ENCODE measurements around the gene NCDN. TPM values are rescaled to one million over a fixed set of nuclear protein-coding genes. Genes with fewer than 3 reads are reported as not detected.
A peak's percentile ranks its signal among the peaks of the same experiment; 100 is the strongest.

NCDN gene
- total RNA-seq (10 to 100 TPM; 25.0 to 25.6 TPM), polyA plus RNA-seq (10 to 100 TPM; 11.7 to 18.1 (median 16.6) TPM), total RNA-seq (17.7 to 52.4 (median 28.0) reads per million in 6 experiments)

GRCh38 chr1:35557611-35558373, at the start of gene NCDN:
Gene NCDN (plus strand): TSS chr1:35557799. CDS start chr1:35558191, 392 bp downstream.
- ATAC-seq (peak; percentile 89 to 91), DNase-seq (peak; percentile 89 to 97 (median 94))
- peak within 1 kb of the TSS; percentile 91 to 99 (median 96) for H3K4me3 Mint-ChIP-seq
- H3K27me3 Mint-ChIP-seq = no peaks in the 10 kb centered on the region
- H3K27ac Mint-ChIP-seq = peak within 1 kb of the TSS; percentile 89 to 99 (median 97)
- POLR2A ChIA-PET = interaction anchor here (0.6 to 3.6 kb wide), 17 partner anchors 8 to 478 kb away, joined by 3 to 22 read pairs (median 4); partner anchors contain the start of genes CLSPN, SFPQ and ZMYM1
- H3K4me1 Mint-ChIP-seq = peaks cover 35 to 62% (median 56%) of the 10 kb centered on the region in 4 donors
- H3K9me3 Mint-ChIP-seq = no peaks in the 10 kb centered on the region
- peaks cover 0 to 18% (median 6%) of the 10 kb centered on the region in 3 donors for H3K36me3 Mint-ChIP-seq

- peaks cover 31 to 63% (median 60%) of the 10 kb centered on the region in 4 donors for H3K4me1 Mint-ChIP-seq
- no peaks in the 10 kb centered on the region for H3K9me3 Mint-ChIP-seq
- no peak for ATAC-seq
- no peak for DNase-seq
- H3K27ac Mint-ChIP-seq = peak overlapping the region in 7 of 10 donors; percentile 29 to 96 (median 91)
- H3K27me3 Mint-ChIP-seq = no peaks in the 10 kb centered on the region
- H3K4me3 Mint-ChIP-seq = peak overlapping the region in 6 of 10 donors; percentile 5 to 78 (median 30)
- POLR2A ChIA-PET = no interaction called here
- H3K36me3 Mint-ChIP-seq = peaks cover 0 to 7% (median 5%) of the 10 kb centered on the region in 3 donors
Measured at GRCh38 chr1:35507947-35508346, 49.7 kb upstream of the NCDN start.

- DNase-seq = no peak
- POLR2A ChIA-PET = no interaction called here
- H3K27ac Mint-ChIP-seq = peak overlapping the region in 7 of 10 donors; percentile 28 to 92 (median 63)
- H3K36me3 Mint-ChIP-seq = peaks cover under 1 to 8% (median 5%) of the 10 kb centered on the region in 3 donors
- no peak for ATAC-seq
- peaks cover 33 to 67% (median 63%) of the 10 kb centered on the region in 4 donors for H3K4me1 Mint-ChIP-seq
- peaks cover 0 to 3% (median 2%) of the 10 kb centered on the region in 9 donors for H3K9me3 Mint-ChIP-seq
- H3K4me3 Mint-ChIP-seq = no peak overlapping the region
- no peaks in the 10 kb centered on the region for H3K27me3 Mint-ChIP-seq
Measured at GRCh38 chr1:35509558-35509957, 48.0 kb upstream of the NCDN start.

GRCh38 chr1:35511305-35511704, 46.3 kb upstream of the NCDN start:
- Mint-ChIP-seq H3K27ac (no peak overlapping the region), H3K4me1 (peaks cover 35 to 60% (median 51%) of the 10 kb centered on the region in 4 donors), H3K36me3 (peaks cover 15 to 20% (median 17%) of the 10 kb centered on the region in 3 donors), H3K9me3 (peaks cover 4 to 20% (median 14%) of the 10 kb centered on the region in 9 donors), H3K4me3 (no peak overlapping the region), H3K27me3 (no peaks in the 10 kb centered on the region)
- no peak for ATAC-seq
- no peak for DNase-seq
- POLR2A ChIA-PET = interaction anchor here (0.5 kb wide), 1 partner anchor 26 kb away, joined by 3 read pairs; no protein-coding TSS in a partner anchor

- Mint-ChIP-seq H3K27ac (no peak overlapping the region), H3K27me3 (no peaks in the 10 kb centered on the region), H3K4me3 (no peak overlapping the region), H3K4me1 (peaks cover 23 to 37% (median 33%) of the 10 kb centered on the region in 4 donors), H3K36me3 (peaks cover 25 to 33% (median 27%) of the 10 kb centered on the region in 3 donors), H3K9me3 (peaks cover 4 to 40% (median 24%) of the 10 kb centered on the region in 9 donors)
- ATAC-seq = no peak
- POLR2A ChIA-PET = no interaction called here
- DNase-seq = no peak
Measured at GRCh38 chr1:35518183-35518582, 39.4 kb upstream of the NCDN start.

GRCh38 chr1:35519432-35519831, 38.2 kb upstream of the NCDN start:
- Mint-ChIP-seq H3K27ac (peak overlapping the region in 8 of 10 donors; percentile 34 to 84 (median 59)), H3K27me3 (no peaks in the 10 kb centered on the region), H3K4me3 (peak overlapping the region in 1 of 10 donors; percentile 14)

GRCh38 chr1:35524106-35524505, 33.5 kb upstream of the NCDN start:
- Mint-ChIP-seq H3K9me3 (peaks cover 0 to 21% (median 0%) of the 10 kb centered on the region in 9 donors), H3K27ac (no peak overlapping the region), H3K4me1 (peaks cover 9 to 20% (median 12%) of the 10 kb centered on the region in 4 donors), H3K4me3 (no peak overlapping the region), H3K27me3 (no peaks in the 10 kb centered on the region), H3K36me3 (peaks cover 3 to 23% (median 9%) of the 10 kb centered on the region in 3 donors)
- ATAC-seq (no peak), DNase-seq (no peak)
- POLR2A ChIA-PET = no interaction called here

More at GRCh38 chr1:35519432-35519831, 38.2 kb upstream of the NCDN start:
- H3K4me1 Mint-ChIP-seq = peaks cover 18 to 39% (median 28%) of the 10 kb centered on the region in 4 donors
- POLR2A ChIA-PET = interaction anchor here (0.7 kb wide), 1 partner anchor 23 kb away, joined by 3 read pairs; no protein-coding TSS in a partner anchor
- peaks cover 5 to 38% (median 22%) of the 10 kb centered on the region in 9 donors for H3K9me3 Mint-ChIP-seq
- peaks cover 27 to 38% (median 28%) of the 10 kb centered on the region in 3 donors for H3K36me3 Mint-ChIP-seq
- ATAC-seq (no peak), DNase-seq (no peak)

- POLR2A ChIA-PET = no interaction called here
- Mint-ChIP-seq H3K4me1 (peaks cover 13 to 23% (median 15%) of the 10 kb centered on the region in 4 donors), H3K9me3 (peaks cover 0 to 27% (median 1%) of the 10 kb centered on the region in 9 donors), H3K27ac (peak overlapping the region in 2 of 10 donors; percentile 9 to 27), H3K4me3 (no peak overlapping the region), H3K36me3 (peaks cover 15 to 33% (median 33%) of the 10 kb centered on the region in 3 donors), H3K27me3 (no peaks in the 10 kb centered on the region)
- DNase-seq (no peak), ATAC-seq (no peak)
Measured at GRCh38 chr1:35530168-35530567, 27.4 kb upstream of the NCDN start.

GRCh38 chr1:35530946-35531345, 26.7 kb upstream of the NCDN start:
- ATAC-seq (no peak), DNase-seq (no peak)
- Mint-ChIP-seq H3K9me3 (peaks cover 0 to 23% (median 1%) of the 10 kb centered on the region in 9 donors), H3K27me3 (no peaks in the 10 kb centered on the region), H3K4me1 (peaks cover 16 to 30% (median 23%) of the 10 kb centered on the region in 4 donors), H3K36me3 (peaks cover 15 to 33% (median 29%) of the 10 kb centered on the region in 3 donors), H3K27ac (no peak overlapping the region), H3K4me3 (no peak overlapping the region)
- POLR2A ChIA-PET = no interaction called here

- peaks cover 15 to 33% (median 29%) of the 10 kb centered on the region in 3 donors for H3K36me3 Mint-ChIP-seq
- peaks cover 20 to 35% (median 27%) of the 10 kb centered on the region in 4 donors for H3K4me1 Mint-ChIP-seq
- ATAC-seq = no peak
Measured at GRCh38 chr1:35531368-35531767, 26.2 kb upstream of the NCDN start.

GRCh38 chr1:35532497-35533223, 24.9 kb upstream of the NCDN start:
- no peak for DNase-seq
- POLR2A ChIA-PET = interaction anchor here (0.7 kb wide), 1 partner anchor 33 kb away, joined by 3 read pairs; no protein-coding TSS in a partner anchor
- Mint-ChIP-seq H3K4me1 (peaks cover 27 to 48% (median 40%) of the 10 kb centered on the region in 4 donors), H3K4me3 (no peak overlapping the region), H3K36me3 (peaks cover 15 to 33% (median 27%) of the 10 kb centered on the region in 3 donors), H3K27ac (no peak overlapping the region), H3K9me3 (peaks cover 0 to 15% (median 1%) of the 10 kb centered on the region in 9 donors), H3K27me3 (no peaks in the 10 kb centered on the region)
- ATAC-seq = no peak

More at GRCh38 chr1:35531368-35531767, 26.2 kb upstream of the NCDN start:
- Mint-ChIP-seq H3K9me3 (peaks cover 0 to 23% (median 1%) of the 10 kb centered on the region in 9 donors), H3K4me3 (no peak overlapping the region), H3K27ac (no peak overlapping the region), H3K27me3 (no peaks in the 10 kb centered on the region)
- DNase-seq = no peak
- POLR2A ChIA-PET = no interaction called here

- peaks cover 15 to 33% (median 23%) of the 10 kb centered on the region in 3 donors for H3K36me3 Mint-ChIP-seq
- POLR2A ChIA-PET = no interaction called here
- no peak overlapping the region for H3K4me3 Mint-ChIP-seq
- H3K27me3 Mint-ChIP-seq = no peaks in the 10 kb centered on the region
- no peak for ATAC-seq
- peak overlapping the region in 4 of 10 donors; percentile 44 to 67 (median 58) for H3K27ac Mint-ChIP-seq
- H3K4me1 Mint-ChIP-seq = peaks cover 31 to 53% (median 47%) of the 10 kb centered on the region in 4 donors
- no peak for DNase-seq
- H3K9me3 Mint-ChIP-seq = peaks cover 0 to 13% (median 1%) of the 10 kb centered on the region in 9 donors
Measured at GRCh38 chr1:35533586-35533985, 24.0 kb upstream of the NCDN start.
